GM21423 (cell line): ENCODE results near the gene CNTNAP2.
"Not testable (repeated sequence)": the region's sequence is repeated elsewhere in the genome, so short reads cannot be mapped to it uniquely, and the experiment has no call there.

Experiments
- ATAC-seq: cut with Tn5 transposase; IDR thresholded peaks from one replicate; pipeline ENCODE4 v1.9.1; 2021; ENCODE audit warnings: mild to moderate bottlenecking, moderate library complexity; ENCODE audit not compliant: unreplicated experiment

CNTNAP2 gene

DNA sequence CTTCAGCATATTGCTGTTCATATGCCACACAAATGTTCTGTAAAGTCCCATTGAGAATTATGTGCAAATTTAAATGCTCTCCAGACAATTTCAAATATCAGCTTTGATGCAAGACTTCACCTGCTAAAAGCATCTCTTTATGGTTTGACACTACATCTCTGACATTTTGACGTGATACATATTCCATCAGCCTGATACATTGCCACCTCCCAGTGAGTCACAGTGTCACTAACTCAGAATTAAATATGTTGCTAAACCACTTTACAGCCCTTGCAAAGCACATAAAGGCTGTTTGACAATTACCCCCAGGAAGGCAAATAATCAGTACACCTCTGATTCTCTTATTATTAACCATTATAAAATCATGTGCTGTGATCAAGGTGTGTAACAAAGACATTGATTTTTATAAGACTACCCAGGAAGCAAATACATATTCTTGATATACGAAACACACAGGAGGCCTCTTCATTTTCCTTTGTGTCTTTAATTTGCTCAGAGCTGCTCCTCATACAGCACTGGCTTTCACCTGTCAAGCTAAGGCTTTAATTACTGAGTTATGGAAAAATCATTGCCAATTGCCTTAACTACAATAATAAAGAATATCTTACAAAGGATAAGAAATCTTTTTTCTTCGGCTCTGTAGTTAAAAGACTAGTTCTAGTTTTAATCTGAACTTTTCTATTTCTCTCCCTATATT lies 1926.5 kb downstream of the CNTNAP2 start:
- ATAC-seq, result no peak

DNA sequence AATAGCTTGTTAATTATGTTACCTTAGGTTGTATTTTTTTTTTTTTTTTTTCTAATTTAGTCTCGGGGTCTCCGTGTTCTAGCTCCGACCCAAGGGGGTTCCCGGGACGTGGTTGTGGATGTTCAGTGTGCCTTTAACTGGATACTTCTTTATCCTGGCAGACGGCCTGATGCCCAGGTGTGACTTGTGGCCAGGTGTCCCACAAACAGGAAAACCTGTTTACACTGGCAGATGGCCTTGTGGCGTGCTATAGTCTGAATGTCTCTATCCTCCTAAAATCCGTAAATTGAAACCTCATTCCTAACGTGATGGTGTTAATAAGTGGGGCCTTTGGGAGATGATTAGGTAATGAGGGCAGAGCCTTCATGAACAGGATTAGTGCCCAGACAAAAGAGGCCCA lies 1927.6 kb downstream of the CNTNAP2 start:
- no peak for ATAC-seq

DNA sequence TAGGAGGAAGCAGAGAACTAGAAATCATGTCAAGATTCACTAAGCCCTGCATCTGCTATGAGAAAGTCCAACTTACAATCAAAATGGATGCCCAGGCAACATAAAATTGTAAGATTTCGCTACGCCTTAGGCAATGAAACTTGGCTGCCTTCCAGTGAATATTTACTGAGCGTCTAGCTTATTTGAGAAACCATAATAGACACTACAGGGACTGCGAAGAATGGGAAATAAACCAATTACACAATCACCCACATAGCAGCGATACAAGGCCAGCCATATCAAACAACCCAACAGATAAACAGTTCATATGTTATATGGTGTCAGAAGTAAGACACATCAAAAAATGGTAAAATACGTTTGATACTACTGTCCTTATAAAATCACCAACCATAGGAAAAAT lies 1928.9 kb downstream of the CNTNAP2 start:
- ATAC-seq, result no peak

DNA sequence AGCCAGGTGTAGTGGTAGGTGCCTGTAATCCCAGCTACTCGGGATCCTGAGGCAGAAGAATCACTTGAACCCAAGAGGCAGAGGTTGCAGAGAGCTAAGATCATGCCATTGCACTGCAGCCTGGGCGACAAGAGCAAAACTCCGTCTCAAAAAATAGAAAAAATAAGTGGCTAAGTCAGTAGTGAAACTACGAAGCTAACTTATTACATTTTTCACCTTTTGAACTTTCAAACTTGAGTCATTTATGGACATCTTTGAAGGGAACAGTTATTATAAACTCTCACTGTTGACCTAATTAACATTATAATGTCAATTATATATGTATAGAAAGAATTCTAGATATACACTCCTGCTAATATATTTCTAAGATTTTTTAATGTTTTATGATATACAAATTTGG lies 1932.5 kb downstream of the CNTNAP2 start:
- no peak for ATAC-seq

DNA sequence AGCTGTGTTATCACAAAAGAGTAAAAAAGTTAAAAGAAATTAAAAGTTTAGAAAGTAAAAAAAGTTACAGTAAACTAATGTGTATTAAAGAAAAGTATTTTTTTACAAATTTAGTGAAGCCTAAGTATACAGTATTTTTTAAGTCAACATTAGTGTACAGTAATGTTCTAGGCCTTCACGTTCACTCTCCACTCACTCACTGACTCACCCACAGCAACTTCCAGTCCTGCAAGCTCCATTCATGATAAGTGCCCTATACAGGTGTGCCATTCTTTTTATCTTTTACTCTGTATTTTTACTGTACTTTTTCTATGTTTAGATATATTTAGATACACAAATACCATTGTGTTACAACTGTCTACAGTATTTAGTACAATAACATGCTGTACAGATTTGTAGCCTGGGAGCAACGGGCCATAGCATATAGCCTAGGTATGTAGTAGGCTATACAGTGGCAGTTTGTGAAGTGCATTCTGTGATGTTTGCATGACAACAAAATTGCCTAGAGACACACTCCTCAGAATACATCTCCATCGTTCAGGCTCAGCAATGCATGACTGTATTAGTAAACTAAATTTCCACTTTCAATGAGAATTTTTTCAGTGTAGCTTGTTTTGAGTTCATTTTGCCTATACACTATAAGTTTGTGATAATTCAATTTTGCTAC lies 1934.0 kb downstream of the CNTNAP2 start:
- no peak for ATAC-seq

DNA sequence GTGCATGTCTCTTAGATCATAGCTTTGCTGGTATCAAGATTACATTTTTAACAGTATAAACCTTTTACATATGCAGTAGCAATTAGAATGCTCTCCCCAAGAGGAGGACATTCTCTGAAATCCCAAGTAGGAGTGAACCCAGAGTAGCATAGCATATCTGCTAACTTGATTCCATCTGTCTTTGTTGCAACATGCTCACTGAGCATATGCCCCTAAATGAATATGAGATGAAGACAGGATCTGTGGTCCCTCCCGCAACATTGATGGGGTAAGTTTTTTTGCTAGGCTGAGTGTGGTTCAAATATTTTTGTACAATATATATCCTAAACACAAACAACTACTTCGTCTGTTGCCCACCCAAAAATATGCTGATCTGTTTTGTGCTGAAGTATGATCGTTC lies 1939.8 kb downstream of the CNTNAP2 start:
- ATAC-seq, result no peak

DNA sequence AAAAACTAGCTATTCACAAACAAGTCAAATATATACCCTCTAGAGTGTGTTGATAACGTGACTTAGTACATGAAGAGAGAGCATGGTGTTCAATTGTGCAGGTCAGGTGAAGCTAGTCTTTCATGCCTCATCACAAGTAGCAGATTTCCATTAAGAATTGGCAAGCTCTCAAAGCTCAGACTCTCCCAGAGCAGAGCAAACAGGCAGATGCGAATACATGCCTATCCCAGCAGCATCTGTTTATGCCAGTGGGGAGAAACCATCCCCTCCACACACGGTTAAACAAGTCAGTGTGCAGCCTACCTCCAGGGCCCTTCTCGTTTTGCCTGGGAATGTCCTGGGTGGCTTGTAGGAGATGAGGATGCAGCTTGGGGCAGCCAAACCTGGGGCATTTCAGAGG lies 1941.5 kb downstream of the CNTNAP2 start:
- ATAC-seq, result no peak

DNA sequence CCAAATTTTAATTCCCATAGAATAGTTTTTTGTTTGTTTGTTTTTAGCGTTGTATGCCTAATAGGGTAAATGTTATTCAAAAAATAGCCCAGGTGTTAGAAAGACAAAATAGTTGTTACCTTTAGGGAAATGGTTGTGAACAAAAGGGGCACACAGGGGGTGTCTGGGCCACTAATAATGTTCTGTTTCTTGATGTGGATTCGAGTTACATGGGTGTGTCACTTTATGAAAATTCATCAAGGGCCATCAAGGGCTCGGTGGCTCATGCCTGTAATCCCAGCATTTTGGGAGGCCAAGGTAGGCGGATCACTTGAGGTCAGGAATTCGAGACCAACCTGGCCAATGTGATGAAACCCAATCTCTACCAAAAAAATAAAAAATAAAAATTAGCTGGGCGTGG lies 1942.2 kb downstream of the CNTNAP2 start:
- no peak for ATAC-seq

DNA sequence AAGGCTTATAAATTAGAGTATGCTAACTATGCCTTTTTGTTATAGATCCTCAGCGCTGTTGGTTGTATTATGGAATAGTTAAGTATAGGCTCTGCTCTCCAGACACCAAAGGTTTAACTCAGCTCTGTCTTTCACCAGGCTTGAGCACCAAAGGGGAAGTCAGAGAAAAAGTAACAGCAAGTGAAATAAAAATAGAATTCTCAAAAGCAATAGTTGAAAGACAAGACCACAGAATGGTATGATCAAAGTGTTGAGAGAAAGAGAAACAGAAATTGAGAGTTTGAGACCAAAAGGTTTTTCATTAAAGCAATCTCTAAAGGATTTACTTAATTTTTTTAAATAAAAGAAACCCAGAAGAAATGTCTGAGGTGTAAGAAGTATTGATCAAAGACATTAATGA lies 1944.1 kb downstream of the CNTNAP2 start:
- peak; percentile 96 for ATAC-seq

DNA sequence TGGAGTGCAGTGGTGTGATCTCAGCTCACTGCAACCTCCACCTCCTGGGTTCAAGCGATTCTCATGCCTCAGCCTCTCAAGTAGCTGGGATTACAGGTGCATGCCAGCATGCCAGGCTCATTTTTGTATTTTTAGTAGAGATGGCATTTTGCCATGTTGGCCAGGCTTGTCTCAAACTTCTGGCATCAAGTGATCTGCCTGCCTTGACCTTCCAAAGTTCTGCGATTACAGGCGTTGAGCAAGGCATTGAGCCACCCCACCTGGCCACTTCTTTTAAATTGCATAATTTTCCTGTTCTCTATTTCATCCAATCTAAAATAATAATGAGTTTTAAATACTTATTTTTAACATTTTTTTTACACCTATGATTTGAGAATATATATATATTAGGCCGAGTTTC lies 1961.5 kb downstream of the CNTNAP2 start:
- ATAC-seq, result not testable (repeated sequence)

DNA sequence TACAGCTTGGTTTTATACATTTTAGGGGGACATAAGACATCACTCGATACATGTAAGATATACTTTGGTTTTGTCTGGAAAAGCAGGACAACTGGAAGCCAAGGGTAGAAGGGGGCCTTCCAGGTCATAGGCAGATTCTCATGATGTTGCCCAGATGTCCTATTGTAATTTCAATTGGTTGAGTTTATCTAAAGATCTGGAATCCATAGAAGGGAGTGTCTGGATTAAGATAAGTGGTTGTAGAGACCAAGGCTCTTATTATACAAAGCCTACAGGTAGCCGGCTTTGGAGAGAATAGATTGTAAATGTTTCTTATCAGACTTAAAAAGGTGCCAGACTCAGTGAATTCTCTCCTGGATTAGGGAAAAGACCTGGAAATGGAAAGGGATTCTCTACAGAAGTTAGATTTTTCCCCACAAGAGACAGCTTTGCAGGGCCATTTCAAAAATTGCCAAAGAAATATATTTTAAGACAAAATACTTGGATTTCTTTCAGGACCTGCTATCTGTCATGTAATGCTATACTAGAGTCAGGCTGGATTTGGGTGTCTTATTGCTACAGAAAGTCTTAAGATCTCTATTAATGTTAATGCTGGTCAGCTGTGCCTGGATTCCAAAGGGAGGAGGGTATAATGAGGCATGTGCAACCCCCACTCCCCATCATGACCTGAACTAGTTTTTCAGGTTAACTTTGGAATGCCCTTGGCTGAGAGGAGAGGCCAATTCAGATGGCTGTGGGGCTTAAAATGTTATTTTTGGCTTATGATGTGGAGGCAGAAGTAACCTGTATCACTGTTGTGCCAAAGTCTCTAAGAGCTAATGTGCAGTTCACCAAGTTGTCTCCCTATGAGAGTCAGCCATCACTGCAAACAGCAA lies 1962.8 kb downstream of the CNTNAP2 start:
- ATAC-seq, result no peak

DNA sequence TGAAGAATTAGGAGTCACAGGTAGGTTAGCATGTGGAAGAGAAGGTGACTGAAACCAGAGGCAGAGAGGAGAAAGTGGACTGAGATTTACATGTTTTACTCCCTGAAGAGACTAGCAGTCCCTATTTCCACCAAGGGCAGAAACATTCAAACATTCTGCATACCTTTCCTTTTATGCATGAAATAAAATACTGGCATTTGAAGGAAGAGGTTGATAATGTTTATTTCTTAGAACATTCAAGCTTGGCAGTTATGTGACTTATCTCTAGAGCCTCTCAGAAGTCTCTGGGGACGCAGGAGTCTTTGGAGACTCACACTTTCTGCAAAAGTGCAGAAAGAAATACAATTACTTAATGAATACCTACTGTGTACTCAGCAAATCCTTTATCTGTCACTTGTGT lies 1966.8 kb downstream of the CNTNAP2 start:
- ATAC-seq, result no peak

DNA sequence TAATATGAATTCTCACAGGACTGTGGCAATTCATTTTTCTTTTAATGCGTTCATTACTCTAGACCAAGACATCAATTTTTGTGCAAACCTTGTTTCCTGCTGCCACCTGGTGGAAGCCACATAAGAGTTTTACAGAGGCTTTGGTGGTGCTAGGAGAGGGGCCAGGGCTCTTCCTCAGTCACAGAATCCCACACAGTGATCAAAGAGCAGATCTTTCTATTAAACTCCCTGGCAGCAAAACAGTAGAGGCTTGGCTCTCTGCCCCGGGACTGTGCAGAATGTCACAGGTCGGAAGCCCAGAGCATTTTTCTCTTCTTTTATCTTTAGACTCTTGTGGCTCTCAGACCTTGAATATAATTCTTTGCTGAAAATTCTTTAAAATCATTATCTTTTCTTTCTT lies 1967.5 kb downstream of the CNTNAP2 start:
- ATAC-seq, result peak; percentile 55

DNA sequence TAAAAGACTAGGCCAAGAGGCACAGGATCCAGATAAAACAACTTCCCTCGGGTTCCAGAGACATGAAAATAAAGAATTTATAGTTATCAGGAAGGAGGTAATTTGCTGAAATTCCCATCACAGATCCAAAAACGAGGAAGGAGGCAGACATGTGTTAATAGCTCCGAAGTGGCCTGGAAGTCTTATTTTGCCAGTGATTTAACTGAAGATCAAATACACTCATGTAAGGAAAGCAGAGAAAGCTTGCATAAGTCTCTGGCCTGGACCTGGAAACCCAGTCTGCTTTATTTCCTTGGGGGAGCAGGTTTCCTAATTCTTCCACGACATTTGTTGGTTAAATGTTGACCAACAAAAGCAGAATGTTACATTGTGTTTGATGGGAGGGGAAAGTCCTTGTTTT lies 1975.3 kb downstream of the CNTNAP2 start:
- ATAC-seq, result no peak

DNA sequence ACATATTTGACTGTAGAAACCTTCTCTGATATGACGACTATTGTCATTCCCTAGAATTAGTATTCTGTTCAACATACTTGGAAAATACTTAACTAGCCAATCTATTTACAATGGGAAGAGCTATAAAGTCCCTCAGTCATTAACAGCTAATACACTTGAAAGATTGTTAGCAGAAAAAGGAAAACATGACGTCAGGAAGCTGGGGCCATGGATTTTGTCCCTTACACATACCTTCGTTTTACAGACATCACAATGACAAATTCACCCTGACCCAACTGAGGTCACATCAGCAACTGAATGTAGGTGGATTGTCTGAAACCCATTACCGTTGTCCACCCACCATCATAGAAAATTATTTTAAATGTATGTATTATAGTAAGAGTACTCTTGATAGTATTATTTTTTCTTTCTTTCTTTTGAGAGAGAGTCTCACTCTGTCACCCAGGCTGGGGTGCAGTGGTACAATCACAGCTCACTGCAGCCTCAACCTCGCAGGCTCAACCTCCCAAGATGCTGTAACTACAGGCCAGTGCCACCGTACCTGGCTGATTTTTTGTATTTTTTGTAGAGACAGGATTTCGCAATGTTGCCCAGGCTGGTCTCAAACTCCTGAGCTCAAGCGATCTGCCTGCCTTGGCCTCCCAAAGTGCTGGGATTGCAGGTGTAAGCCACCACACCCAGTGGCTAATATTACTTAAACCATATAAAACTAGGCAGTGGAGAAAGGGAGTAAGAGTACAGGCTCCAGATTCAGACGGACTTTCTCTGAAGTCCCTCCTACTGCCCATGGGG lies 1977.0 kb downstream of the CNTNAP2 start:
- no peak for ATAC-seq

DNA sequence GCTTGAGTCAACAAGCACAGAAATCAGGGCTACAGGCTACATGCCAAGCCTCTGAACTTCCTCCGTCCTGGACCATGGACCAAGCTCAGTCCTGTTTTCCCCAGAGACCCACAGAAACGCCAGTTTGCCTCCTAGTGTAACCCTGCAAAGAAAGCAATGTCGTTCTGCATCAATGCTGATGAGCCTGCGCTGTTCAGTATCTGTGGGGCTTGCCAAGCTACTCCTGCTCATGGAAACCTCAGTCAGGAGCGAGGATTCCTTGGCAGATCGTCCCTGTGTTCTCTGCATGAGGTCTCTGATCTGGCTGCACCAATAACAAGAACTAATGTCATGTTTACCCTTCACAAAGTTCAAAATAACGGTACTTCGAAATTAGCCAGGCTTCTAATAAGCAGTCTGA lies 1978.5 kb downstream of the CNTNAP2 start:
- ATAC-seq, result no peak

DNA sequence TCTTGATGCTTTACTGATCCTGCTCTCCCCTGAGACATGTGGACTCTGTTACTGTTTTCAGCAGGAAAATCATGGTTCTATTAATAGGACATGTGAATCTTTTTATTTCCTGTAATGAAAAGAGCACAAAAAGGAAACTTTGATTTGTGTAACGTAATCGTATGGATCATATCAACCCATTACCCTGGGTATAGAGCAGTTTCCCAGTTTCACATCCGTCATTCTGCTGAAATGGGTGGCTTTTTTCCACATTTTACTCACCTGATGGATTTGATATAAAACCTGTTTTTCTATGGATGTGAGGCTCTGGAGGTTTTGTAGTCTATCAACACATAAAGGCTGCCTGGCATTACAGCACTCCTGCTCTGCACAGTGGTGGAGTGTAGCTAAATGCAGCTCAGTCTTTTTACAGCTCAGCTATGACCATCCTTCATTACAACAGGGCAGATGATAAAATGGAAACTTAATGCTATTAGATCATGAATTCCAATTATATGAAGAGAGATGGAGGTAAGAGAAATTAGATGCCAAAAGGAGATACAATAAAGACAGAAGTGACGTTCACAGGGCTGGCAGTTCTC lies 1987.6 kb downstream of the CNTNAP2 start:
- no peak for ATAC-seq

DNA sequence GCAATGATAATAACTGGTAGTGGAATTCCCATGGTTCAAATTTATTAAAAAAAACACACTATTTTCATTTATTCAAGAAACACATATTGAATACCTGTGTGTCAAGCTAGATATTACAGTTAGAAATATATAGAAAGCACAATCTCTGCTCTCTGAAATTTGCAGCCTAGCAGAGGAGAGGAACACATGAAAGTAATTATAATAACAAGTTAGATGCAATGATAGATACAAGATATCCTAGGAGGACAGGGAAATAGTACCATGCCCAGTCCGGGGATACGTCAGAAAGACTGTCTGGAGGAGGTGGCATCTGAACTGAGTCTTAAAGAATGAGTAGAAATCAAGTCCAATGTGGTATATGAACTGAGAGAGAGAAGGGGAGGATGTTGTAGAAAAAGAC lies 1988.3 kb downstream of the CNTNAP2 start:
- ATAC-seq, result no peak

DNA sequence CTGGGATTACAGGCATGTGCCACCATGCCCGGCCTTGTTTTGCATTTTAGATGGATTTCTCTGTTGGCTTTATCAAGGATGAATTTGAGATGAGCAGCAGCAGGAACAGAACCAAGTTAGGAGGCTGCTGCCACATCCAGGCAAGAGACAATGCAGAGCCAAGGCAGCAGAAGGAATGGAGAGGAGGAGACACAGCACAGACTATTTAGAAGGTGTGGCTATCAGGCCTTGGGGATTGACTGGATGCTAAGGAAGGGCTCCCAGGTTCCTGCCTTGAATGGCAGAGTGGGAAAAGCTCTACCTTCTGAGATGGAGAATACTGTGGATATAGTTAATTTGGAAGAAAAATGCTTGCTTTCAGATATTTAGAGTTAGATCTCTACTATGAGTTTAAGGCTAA lies 1989.3 kb downstream of the CNTNAP2 start:
- ATAC-seq, result no peak

DNA sequence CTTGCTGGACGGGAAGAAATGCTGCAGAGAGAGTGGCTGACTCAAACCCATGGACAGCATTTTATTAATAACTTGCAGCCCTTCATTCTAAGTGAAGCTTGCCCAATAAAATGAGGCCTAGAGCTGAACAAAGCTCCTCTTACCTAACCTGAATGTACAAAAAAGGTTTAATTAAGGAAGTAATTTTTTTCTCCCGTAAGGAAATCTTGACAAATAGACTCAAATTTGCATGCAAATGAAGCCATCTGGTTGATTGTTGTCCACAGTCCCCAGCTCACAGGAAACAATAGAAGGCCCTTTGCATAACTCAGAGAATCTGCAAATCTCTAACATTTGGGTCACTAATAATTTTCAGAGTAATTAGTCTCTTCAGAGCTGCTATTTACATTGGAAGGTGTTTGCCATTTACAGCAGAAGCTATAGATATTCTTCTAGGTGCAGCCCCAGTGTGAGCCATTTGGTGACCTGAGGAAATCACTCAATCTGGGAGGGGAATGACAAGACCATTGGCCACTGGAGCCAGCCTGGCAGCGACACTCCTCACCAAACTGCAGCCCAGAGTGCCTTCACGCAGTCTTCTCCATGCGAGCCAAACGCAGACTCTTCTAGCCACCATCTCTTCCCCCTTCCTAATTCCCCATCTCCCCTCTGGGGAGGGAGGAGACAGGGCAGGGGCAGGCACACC lies 1991.0 kb downstream of the CNTNAP2 start:
- no peak for ATAC-seq
